ENCODE measurements around the gene PTPN18.
"Not testable (repeated sequence)": the region's sequence is repeated elsewhere in the genome, so short reads cannot be mapped to it uniquely, and the experiment has no call there.

Gene PTPN18

GRCh38 chr2:130388221-130388907, 32.5 kb downstream of the PTPN18 start:
- Histone ChIP-seq H3K27me3 (ENCODE audit: low read depth, low read length) (no peaks in the 10 kb centered on the region), H3K9me3 (ENCODE audit: control insufficient read depth in 1 of 2, low read length in 2 of 2) (no peaks in the 10 kb centered on the region), H3K4me3 (ENCODE audit: low read depth in 1 of 2, low read length in 2 of 2) (no peak overlapping the region), H3K4me1 (ENCODE audit: control insufficient read depth in 1 of 2, insufficient read depth in 2 of 2, low read length in 2 of 2) (peaks cover 0 to 21% of the 10 kb centered on the region in 2 donors), H3K36me3 (ENCODE audit: control insufficient read depth in 1 of 2, insufficient read depth in 2 of 2, low read length in 2 of 2) (no peaks in the 10 kb centered on the region), H3K27ac (ENCODE audit: low read length) (no peak overlapping the region)

GRCh38 chr2:130389358-130389757, 33.5 kb downstream of the PTPN18 start:
- Histone ChIP-seq H3K27ac (ENCODE audit: low read length) (no peak overlapping the region), H3K4me3 (ENCODE audit: low read depth in 1 of 2, low read length in 2 of 2) (no peak overlapping the region), H3K27me3 (ENCODE audit: low read depth, low read length) (no peaks in the 10 kb centered on the region), H3K36me3 (ENCODE audit: control insufficient read depth in 1 of 2, insufficient read depth in 2 of 2, low read length in 2 of 2) (no peaks in the 10 kb centered on the region), H3K4me1 (ENCODE audit: control insufficient read depth in 1 of 2, insufficient read depth in 2 of 2, low read length in 2 of 2) (peaks cover 0 to 21% of the 10 kb centered on the region in 2 donors), H3K9me3 (ENCODE audit: control insufficient read depth in 1 of 2, low read length in 2 of 2) (no peaks in the 10 kb centered on the region)

- H3K4me3 ChIP-seq (ENCODE audit: low read depth in 1 of 2, low read length in 2 of 2), result no peak overlapping the region
- no peak overlapping the region for H3K27ac ChIP-seq (ENCODE audit: low read length)
- H3K27me3 ChIP-seq (ENCODE audit: low read depth, low read length), result no peaks in the 10 kb centered on the region
- H3K36me3 ChIP-seq (ENCODE audit: control insufficient read depth in 1 of 2, insufficient read depth in 2 of 2, low read length in 2 of 2), result no peaks in the 10 kb centered on the region
- peaks cover 0 to 21% of the 10 kb centered on the region in 2 donors for H3K4me1 ChIP-seq (ENCODE audit: control insufficient read depth in 1 of 2, insufficient read depth in 2 of 2, low read length in 2 of 2)
- no peaks in the 10 kb centered on the region for H3K9me3 ChIP-seq (ENCODE audit: control insufficient read depth in 1 of 2, low read length in 2 of 2)
Observed at GRCh38 chr2:130389783-130390182, 33.9 kb downstream of the PTPN18 start.

- Histone ChIP-seq H3K9me3 (ENCODE audit: control insufficient read depth in 1 of 2, low read length in 2 of 2) (no peaks in the 10 kb centered on the region), H3K4me1 (ENCODE audit: control insufficient read depth in 1 of 2, insufficient read depth in 2 of 2, low read length in 2 of 2) (peaks cover 0 to 21% of the 10 kb centered on the region in 2 donors), H3K36me3 (ENCODE audit: control insufficient read depth in 1 of 2, insufficient read depth in 2 of 2, low read length in 2 of 2) (no peaks in the 10 kb centered on the region), H3K27me3 (ENCODE audit: low read depth, low read length) (no peaks in the 10 kb centered on the region), H3K4me3 (ENCODE audit: low read depth in 1 of 2, low read length in 2 of 2) (peak overlapping the region; percentile 75 to 82), H3K27ac (ENCODE audit: low read length) (peak overlapping the region; percentile 72)
Observed at GRCh38 chr2:130390460-130391057, 34.7 kb downstream of the PTPN18 start.

GRCh38 chr2:130391058-130391871, 35.4 kb downstream of the PTPN18 start:
- Histone ChIP-seq H3K27me3 (ENCODE audit: low read depth, low read length) (no peaks in the 10 kb centered on the region), H3K9me3 (ENCODE audit: control insufficient read depth in 1 of 2, low read length in 2 of 2) (no peaks in the 10 kb centered on the region), H3K4me3 (ENCODE audit: low read depth in 1 of 2, low read length in 2 of 2) (peak overlapping the region; percentile 75 to 82), H3K27ac (ENCODE audit: low read length) (peak overlapping the region; percentile 72), H3K4me1 (ENCODE audit: control insufficient read depth in 1 of 2, insufficient read depth in 2 of 2, low read length in 2 of 2) (peaks cover 0 to 21% of the 10 kb centered on the region in 2 donors), H3K36me3 (ENCODE audit: control insufficient read depth in 1 of 2, insufficient read depth in 2 of 2, low read length in 2 of 2) (no peaks in the 10 kb centered on the region)

- peak overlapping the region; percentile 72 for H3K27ac ChIP-seq (ENCODE audit: low read length)
- H3K4me3 ChIP-seq (ENCODE audit: low read depth in 1 of 2, low read length in 2 of 2), result peak overlapping the region; percentile 75 to 82
- no peaks in the 10 kb centered on the region for H3K27me3 ChIP-seq (ENCODE audit: low read depth, low read length)
- no peaks in the 10 kb centered on the region for H3K9me3 ChIP-seq (ENCODE audit: control insufficient read depth in 1 of 2, low read length in 2 of 2)
- peaks cover 0 to 15% of the 10 kb centered on the region in 2 donors for H3K4me1 ChIP-seq (ENCODE audit: control insufficient read depth in 1 of 2, insufficient read depth in 2 of 2, low read length in 2 of 2)
- no peaks in the 10 kb centered on the region for H3K36me3 ChIP-seq (ENCODE audit: control insufficient read depth in 1 of 2, insufficient read depth in 2 of 2, low read length in 2 of 2)
Observed at GRCh38 chr2:130391872-130392670, 36.2 kb downstream of the PTPN18 start.

GRCh38 chr2:130393318-130393910, 37.6 kb downstream of the PTPN18 start:
- Histone ChIP-seq H3K27ac (ENCODE audit: low read length) (no peak overlapping the region), H3K9me3 (ENCODE audit: control insufficient read depth in 1 of 2, low read length in 2 of 2) (no peaks in the 10 kb centered on the region), H3K36me3 (ENCODE audit: control insufficient read depth in 1 of 2, insufficient read depth in 2 of 2, low read length in 2 of 2) (no peaks in the 10 kb centered on the region), H3K27me3 (ENCODE audit: low read depth, low read length) (no peaks in the 10 kb centered on the region), H3K4me3 (ENCODE audit: low read depth in 1 of 2, low read length in 2 of 2) (no peak overlapping the region), H3K4me1 (ENCODE audit: control insufficient read depth in 1 of 2, insufficient read depth in 2 of 2, low read length in 2 of 2) (peaks cover 0 to 8% of the 10 kb centered on the region in 2 donors)

- H3K4me3 ChIP-seq (ENCODE audit: low read depth in 1 of 2, low read length in 2 of 2); H3K4me1 ChIP-seq (ENCODE audit: control insufficient read depth in 1 of 2, insufficient read depth in 2 of 2, low read length in 2 of 2); H3K9me3 ChIP-seq (ENCODE audit: control insufficient read depth in 1 of 2, low read length in 2 of 2); H3K27ac ChIP-seq (ENCODE audit: low read length); H3K27me3 ChIP-seq (ENCODE audit: low read depth, low read length); H3K36me3 ChIP-seq (ENCODE audit: control insufficient read depth in 1 of 2, insufficient read depth in 2 of 2, low read length in 2 of 2): not testable (repeated sequence)
Observed at GRCh38 chr2:130406280-130406679, 50.4 kb downstream of the PTPN18 start.

- not testable (repeated sequence) for H3K27me3 ChIP-seq (ENCODE audit: low read depth, low read length); H3K36me3 ChIP-seq (ENCODE audit: control insufficient read depth in 1 of 2, insufficient read depth in 2 of 2, low read length in 2 of 2)
Observed at GRCh38 chr2:130416693-130417092, 60.8 kb downstream of the PTPN18 start.

GRCh38 chr2:130418845-130419244, 63.0 kb downstream of the PTPN18 start:
- not testable (repeated sequence) for H3K4me3 ChIP-seq (ENCODE audit: low read depth in 1 of 2, low read length in 2 of 2); H3K9me3 ChIP-seq (ENCODE audit: control insufficient read depth in 1 of 2, low read length in 2 of 2); H3K4me1 ChIP-seq (ENCODE audit: control insufficient read depth in 1 of 2, insufficient read depth in 2 of 2, low read length in 2 of 2); H3K27ac ChIP-seq (ENCODE audit: low read length); H3K27me3 ChIP-seq (ENCODE audit: low read depth, low read length); H3K36me3 ChIP-seq (ENCODE audit: control insufficient read depth in 1 of 2, insufficient read depth in 2 of 2, low read length in 2 of 2)

More at GRCh38 chr2:130416693-130417092, 60.8 kb downstream of the PTPN18 start:
- not testable (repeated sequence) for H3K4me3 ChIP-seq (ENCODE audit: low read depth in 1 of 2, low read length in 2 of 2); H3K27ac ChIP-seq (ENCODE audit: low read length); H3K4me1 ChIP-seq (ENCODE audit: control insufficient read depth in 1 of 2, insufficient read depth in 2 of 2, low read length in 2 of 2); H3K9me3 ChIP-seq (ENCODE audit: control insufficient read depth in 1 of 2, low read length in 2 of 2)
